Measurements from ENCODE around the gene HEMGN.

The HEMGN gene

DNA sequence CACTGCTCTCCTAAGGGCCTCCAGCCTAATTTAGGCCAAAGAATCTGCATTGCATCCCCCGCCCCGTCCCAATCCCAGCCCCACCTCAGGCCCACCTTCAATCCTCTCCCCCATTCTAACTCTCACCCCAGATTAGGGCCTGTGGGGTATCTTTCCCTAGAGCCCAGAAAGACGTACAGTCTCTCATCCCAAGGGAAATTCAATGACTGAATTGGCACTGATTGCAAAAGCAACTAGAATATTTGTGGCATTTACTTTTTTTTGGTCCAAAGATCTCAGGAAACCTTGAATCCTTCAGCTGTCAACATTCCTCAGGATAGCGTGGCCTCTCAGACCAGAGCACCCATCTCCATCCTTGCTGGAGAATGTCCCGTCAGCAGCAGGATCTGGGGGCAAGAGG lies 46.2 kb downstream of the HEMGN start:
- no peak for DNase-seq

DNA sequence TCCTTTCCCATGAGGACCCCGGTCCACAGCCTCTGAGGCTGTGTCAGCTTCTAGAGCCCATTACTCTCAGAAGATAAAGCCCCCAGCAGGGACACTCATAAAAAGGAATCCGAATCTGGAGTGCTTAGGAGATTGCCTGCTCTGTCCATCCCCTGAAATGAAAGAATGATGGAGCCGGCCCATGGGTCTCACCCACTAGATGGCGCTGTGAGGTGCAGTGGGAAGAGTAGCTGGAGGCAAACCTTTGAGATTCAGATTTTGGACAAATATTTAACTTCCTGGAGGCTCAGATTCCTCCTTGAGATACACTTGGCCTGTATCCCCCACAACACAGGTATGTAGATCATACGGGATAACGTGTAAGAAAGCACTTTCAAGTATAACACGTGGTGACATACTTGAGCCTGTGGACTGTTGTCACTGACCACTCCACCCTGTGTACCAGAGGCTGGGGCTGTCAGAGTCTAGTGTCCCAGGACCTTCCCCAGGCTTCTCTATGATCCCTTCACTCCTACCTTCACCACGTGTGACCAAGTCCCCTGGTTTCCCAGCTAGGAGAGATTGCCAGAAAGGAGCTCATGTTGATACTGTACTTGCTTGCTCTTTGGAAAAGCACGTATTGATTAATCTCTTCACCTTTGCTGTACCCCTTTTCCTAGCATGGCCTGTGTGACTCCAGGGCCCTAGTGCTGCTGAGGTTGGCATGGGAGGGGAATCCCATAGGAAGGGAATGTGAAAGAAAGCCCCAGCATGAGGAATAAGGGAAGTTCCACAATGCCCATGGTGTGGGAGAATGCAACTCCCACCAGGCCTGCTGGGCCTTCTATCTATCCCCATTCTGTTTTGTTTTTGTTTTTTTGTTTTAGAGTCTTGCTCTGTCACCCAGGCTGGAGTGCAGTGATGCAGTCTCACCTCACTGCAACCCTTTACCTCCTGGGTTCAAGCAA lies 47.8 kb downstream of the HEMGN start:
- peak; percentile 64 to 71 for DNase-seq

DNA sequence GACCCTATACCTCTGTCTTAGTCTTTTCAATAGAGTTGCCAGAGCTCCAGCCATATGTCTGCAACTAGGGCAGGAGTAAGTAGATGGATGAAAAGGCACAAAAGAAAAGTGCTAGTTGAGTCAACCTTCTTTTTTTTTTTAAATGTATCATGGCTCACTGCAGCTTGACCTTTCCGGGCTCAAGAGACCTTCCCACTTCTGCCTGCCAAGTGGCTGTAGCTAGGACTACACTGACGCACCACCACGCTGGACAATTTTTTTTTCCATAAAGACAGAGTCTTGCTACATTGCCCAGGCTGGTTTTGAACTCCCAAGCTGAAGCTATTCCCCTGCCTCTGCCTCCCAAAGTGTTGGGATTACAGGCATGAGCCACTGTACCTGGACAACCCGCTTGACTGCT lies 57.6 kb downstream of the HEMGN start:
- no peak for DNase-seq

All from activated CD4-positive, alpha-beta T cell treated with anti-CD3 and anti-CD28 coated beads, Interleukin-2, amount 50 U/mL, for 4 hours (primary cell).